Choroid plexus epithelial cell (primary cell): ENCODE data around the gene C16orf95.

Experiments used
- DNase-seq: peaks from one replicate; pipeline ENCODE4 v3.0.0-alpha.2; 2010; ENCODE audit warnings: low read depth
- H3K4me3 ChIP-seq: 2 replicates; pipeline ENCODE4 v1.5.1; 2011; ENCODE audit warnings: low read depth, mild to moderate bottlenecking, control low read depth, low read length, moderate library complexity
- CTCF ChIP-seq: conservative IDR thresholded peaks from 2 replicates; pipeline ENCODE4 v1.5.1; 2011; ENCODE audit warnings: low read depth, mild to moderate bottlenecking, control low read depth, inconsistent platforms, low read length, moderate library complexity

The C16orf95 gene

GRCh38 chr16:87330646-87331045 is 13.5 kb upstream of the C16orf95 start:
- no peak for TF ChIP-seq CTCF
- DNase-seq, result no peak
- H3K4me3 ChIP-seq, result no peak overlapping the region

- TF ChIP-seq CTCF, result no peak
- no peak overlapping the region for H3K4me3 ChIP-seq
- DNase-seq, result no peak
These were observed 13.0 kb upstream of the C16orf95 start for GRCh38 chr16:87330257-87330624.

GRCh38 chr16:87329436-87330256 is 12.5 kb upstream of the C16orf95 start:
- TF ChIP-seq CTCF, result no peak
- no peak overlapping the region for H3K4me3 ChIP-seq
- no peak for DNase-seq

GRCh38 chr16:87328846-87329245 is 11.7 kb upstream of the C16orf95 start:
- DNase-seq, result no peak
- no peak overlapping the region for H3K4me3 ChIP-seq

GRCh38 chr16:87327798-87328495 is 10.8 kb upstream of the C16orf95 start:
- H3K4me3 ChIP-seq, result no peak overlapping the region
- no peak for TF ChIP-seq CTCF

More at GRCh38 chr16:87328846-87329245, 11.7 kb upstream of the C16orf95 start:
- no peak for TF ChIP-seq CTCF

GRCh38 chr16:87326151-87326571 is 9.0 kb upstream of the C16orf95 start:
- no peak for TF ChIP-seq CTCF
- no peak overlapping the region for H3K4me3 ChIP-seq
- no peak for DNase-seq

More at GRCh38 chr16:87327798-87328495, 10.8 kb upstream of the C16orf95 start:
- no peak for DNase-seq
